Measurements from ENCODE around the gene MOSPD3. TPM values are rescaled to one million over a fixed set of nuclear protein-coding genes. Genes with fewer than 3 reads are reported as not detected.

MOSPD3 gene
- total and polyA plus RNA-seq, 2 donors (not counting 3 experiments of a cell fraction or from before 2014, with no cell fraction given) = 24.4 to 40.7 TPM

- Histone ChIP-seq H3K4me3 (replicated peaks in 1 of 3; ENCODE audit: insufficient read depth in 1 of 3, low read depth in 1 of 3, low read length in 3 of 3) (peak overlapping the region; percentile 44 to 65 (median 54)), H3K4me2 (ENCODE audit: insufficient read depth, low read length) (peak overlapping the region; percentile 93), H3K9me3 (replicated peaks; ENCODE audit: control insufficient read depth, insufficient read depth, low read length) (no peaks in the 10 kb centered on the region), H3K4me1 (ENCODE audit: control insufficient read depth, extremely low read depth, insufficient read depth, low read length) (peaks cover 25% of the 10 kb centered on the region), H3K9me1 (replicated peaks; ENCODE audit: control insufficient read depth, extremely low read depth, insufficient read depth, low read length) (no peaks in the 10 kb centered on the region), H3K9ac (replicated peaks; ENCODE audit: extremely low read depth, insufficient read depth, low read length) (no peak overlapping the region), H2AFZ (ENCODE audit: low read depth, low read length) (peak overlapping the region; percentile 99), H3K79me2 (ENCODE audit: control insufficient read depth, insufficient read depth, low read length) (no peaks in the 10 kb centered on the region), H3K27me3 (ENCODE audit: control insufficient read depth in 2 of 2, insufficient read depth in 2 of 2, low read length in 2 of 2) (no peaks in the 10 kb centered on the region), H3K27ac (ENCODE audit: insufficient read depth, low read depth, low read length) (no peak overlapping the region), H4K20me1 (replicated peaks; ENCODE audit: control insufficient read depth, extremely low read depth, insufficient read depth, low read length) (no peaks in the 10 kb centered on the region), H3K36me3 (ENCODE audit: control insufficient read depth in 2 of 2, extremely low read depth in 1 of 2, insufficient read depth in 2 of 2, low read length in 2 of 2) (no peaks in the 10 kb centered on the region)
- POLR2A ChIA-PET = interaction anchor here (0.6 to 1.1 kb wide), 3 partner anchors 19 to 269 kb away, joined by 3 to 4 read pairs (median 3); partner anchors contain the start of genes FBXO24 and LRCH4
- no TSS peak for BruUV-seq (replicated peaks)
- FAIRE-seq = peak; percentile 8
- DNase-seq (ENCODE audit: low read depth, low spot score) = no peak
- intact Hi-C loops (cut with micrococcal nuclease) (loop anchor here (1.0 to 2.0 kb wide), 4 partner anchors 7 to 78 kb away; partner anchors contain the start of genes FBXO24, GNB2, LRCH4 and MOSPD3), dilution Hi-C loops (cut with MboI; ENCODE audit: extremely low pct_ligation_motif_present, low sequenced_read_pairs) (no loop called here)
- no peak for TF ChIP-seq JUN (IDR thresholded peaks at IDR 0.05; ENCODE audit: borderline replicate concordance, insufficient read depth, insufficient read length, low read depth)
- no peak for TF ChIP-seq FOS (IDR thresholded peaks at IDR 0.05; ENCODE audit: borderline replicate concordance, insufficient read depth, low read length)
- no peak for TF ChIP-seq GATA2 (IDR thresholded peaks at IDR 0.05; ENCODE audit: insufficient read depth, insufficient read length, low read depth, low read length)
- no peak for TF ChIP-seq CTCF (IDR thresholded peaks at IDR 0.05; ENCODE audit: extremely low read depth in 1 of 2, insufficient read depth in 1 of 2, low read depth in 1 of 2, low read length in 2 of 2)
- no peak for TF ChIP-seq MYC (IDR thresholded peaks at IDR 0.05; ENCODE audit: low read depth, low read length)
- no peak for TF ChIP-seq EZH2 (IDR thresholded peaks at IDR 0.05; ENCODE audit: borderline replicate concordance, low read depth, low read length, severe bottlenecking)
- no peak for TF ChIP-seq POLR2AphosphoS5 (IDR thresholded peaks at IDR 0.05; ENCODE audit: insufficient read depth, low read depth, low read length)
- CTCF ChIA-PET = interaction anchor here (1.3 to 1.6 kb wide), 3 partner anchors 16 to 20 kb away, joined by 3 to 7 read pairs (median 3); partner anchors contain the start of gene FBXO24
Observed at GRCh38 chr7:100604976-100605911, 7.1 kb upstream of the MOSPD3 start.

All from endothelial cell of umbilical vein (primary cell).